ENCODE results near the gene NDUFS2.

The NDUFS2 gene

DNA sequence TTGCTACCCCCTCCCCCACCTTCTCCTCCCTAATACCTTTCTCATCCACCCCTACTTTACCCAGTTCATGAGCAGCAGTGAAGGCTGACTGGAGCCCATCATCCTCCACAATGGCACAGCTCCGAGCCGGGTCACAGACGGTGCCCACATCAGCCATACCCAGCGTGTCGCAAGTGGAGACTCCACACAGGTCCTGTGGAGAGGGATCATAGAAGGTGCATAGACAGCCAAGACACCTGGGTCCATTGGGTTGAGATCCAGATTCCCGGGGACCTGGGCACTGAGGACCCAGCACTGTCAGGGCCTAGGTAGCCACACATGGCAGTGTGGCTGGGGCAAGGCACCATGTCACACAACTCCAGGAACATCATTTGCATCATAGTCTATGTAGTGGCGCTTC lies 6.1 kb upstream of the NDUFS2 start:
- no peak overlapping the region for H3K4me2 ChIP-seq (ENCODE audit: low read depth, low read length, poor library complexity, severe bottlenecking)
- no peak for TF ChIP-seq EZH2phosphoT487 (IDR thresholded peaks at IDR 0.05; ENCODE audit: borderline replicate concordance)
- TF ChIP-seq, protein P1, sequence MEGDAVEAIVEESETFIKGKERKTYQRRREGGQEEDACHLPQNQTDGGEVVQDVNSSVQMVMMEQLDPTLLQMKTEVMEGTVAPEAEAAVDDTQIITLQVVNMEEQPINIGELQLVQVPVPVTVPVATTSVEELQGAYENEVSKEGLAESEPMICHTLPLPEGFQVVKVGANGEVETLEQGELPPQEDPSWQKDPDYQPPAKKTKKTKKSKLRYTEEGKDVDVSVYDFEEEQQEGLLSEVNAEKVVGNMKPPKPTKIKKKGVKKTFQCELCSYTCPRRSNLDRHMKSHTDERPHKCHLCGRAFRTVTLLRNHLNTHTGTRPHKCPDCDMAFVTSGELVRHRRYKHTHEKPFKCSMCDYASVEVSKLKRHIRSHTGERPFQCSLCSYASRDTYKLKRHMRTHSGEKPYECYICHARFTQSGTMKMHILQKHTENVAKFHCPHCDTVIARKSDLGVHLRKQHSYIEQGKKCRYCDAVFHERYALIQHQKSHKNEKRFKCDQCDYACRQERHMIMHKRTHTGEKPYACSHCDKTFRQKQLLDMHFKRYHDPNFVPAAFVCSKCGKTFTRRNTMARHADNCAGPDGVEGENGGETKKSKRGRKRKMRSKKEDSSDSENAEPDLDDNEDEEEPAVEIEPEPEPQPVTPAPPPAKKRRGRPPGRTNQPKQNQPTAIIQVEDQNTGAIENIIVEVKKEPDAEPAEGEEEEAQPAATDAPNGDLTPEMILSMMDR (conservative IDR thresholded peaks at IDR 0.05; ENCODE audit: low read length), result no peak

DNA sequence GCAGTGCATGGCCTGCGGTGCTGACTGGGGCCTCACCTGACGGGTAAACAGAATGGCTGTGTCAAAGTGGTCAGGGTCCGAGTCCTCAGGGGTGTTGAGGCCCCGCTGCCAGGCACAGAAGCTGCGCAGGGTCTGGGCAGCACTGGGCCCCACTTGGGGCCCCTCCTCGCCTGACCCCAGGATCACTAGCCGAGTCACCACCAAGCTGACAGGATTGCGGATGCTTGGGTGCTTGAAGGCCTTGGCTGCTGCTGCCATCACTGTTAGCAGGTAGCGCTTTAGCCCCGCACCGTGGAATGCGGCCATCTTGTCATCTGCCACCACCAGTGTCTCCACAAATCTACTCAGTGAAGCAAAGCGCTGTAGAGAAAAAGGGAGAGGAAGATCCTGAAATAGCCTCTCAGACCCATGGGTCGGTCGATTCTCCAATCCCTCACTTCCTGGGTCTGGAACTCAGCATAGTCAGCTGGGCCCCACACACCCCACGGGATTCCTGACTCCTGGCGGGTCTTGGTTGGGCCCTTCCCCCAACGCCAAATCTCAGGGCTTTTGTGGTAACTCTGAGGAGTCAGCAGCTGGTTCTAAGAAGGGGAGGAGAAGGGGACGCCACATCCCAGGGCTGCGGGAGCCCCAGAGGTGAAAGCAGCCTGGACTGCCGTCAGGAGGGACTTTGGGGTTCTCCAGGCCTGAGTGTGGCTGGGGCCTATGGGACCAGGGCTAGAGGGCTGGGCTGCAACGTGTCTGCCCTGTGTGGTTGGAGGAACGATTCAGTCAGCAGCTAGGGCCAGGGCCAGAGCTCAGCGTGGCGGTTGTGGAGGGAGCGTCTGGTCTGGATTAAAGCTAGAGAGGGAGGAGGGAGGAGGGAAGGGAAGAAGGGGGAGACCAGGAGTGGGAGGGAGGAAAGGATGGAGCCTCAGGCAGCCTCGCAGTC lies 5.4 kb upstream of the NDUFS2 start:
- H2AFZ ChIP-seq (ENCODE audit: low read length), result no peak overlapping the region
- H3K4me2 ChIP-seq (ENCODE audit: low read depth, low read length, poor library complexity, severe bottlenecking), result no peak overlapping the region
- no peak overlapping the region for H3K4me3 ChIP-seq (ENCODE audit: low read length, poor library complexity, severe bottlenecking)
- H4K20me1 ChIP-seq (ENCODE audit: insufficient read depth, low read length, poor library complexity, severe bottlenecking), result no peaks in the 10 kb centered on the region
- TF ChIP-seq, protein P1 (conservative IDR thresholded peaks at IDR 0.05; ENCODE audit: low read length), result no peak
- TF ChIP-seq EZH2phosphoT487 (IDR thresholded peaks at IDR 0.05; ENCODE audit: borderline replicate concordance), result no peak
- H3K9me2 ChIP-seq (replicated peaks; ENCODE audit: low read depth, low read length), result no peaks in the 10 kb centered on the region
- H3K4me1 ChIP-seq (ENCODE audit: insufficient read depth, low read length, poor library complexity, severe bottlenecking), result peaks cover 14% of the 10 kb centered on the region
- no peaks in the 10 kb centered on the region for H3K79me2 ChIP-seq (ENCODE audit: insufficient read depth, low read length)
- H3K27me3 ChIP-seq (ENCODE audit: insufficient read depth, low read length, poor library complexity, severe bottlenecking), result no peaks in the 10 kb centered on the region
- no peaks in the 10 kb centered on the region for H3K36me3 ChIP-seq (ENCODE audit: insufficient read depth, low read length)
- H3F3A ChIP-seq (ENCODE audit: low read depth), result no peaks in the 10 kb centered on the region
- H3K9ac ChIP-seq (ENCODE audit: low read depth, low read length, poor library complexity, severe bottlenecking), result no peak overlapping the region
- no peaks in the 10 kb centered on the region for H3K9me3 ChIP-seq (ENCODE audit: insufficient read depth, low read depth, low read length)

More for the DNA sequence above, 6.1 kb upstream of the NDUFS2 start:
- H3K27me3 ChIP-seq (ENCODE audit: insufficient read depth, low read length, poor library complexity, severe bottlenecking), result no peaks in the 10 kb centered on the region
- no peak overlapping the region for H2AFZ ChIP-seq (ENCODE audit: low read length)
- no peak overlapping the region for H3K4me3 ChIP-seq (ENCODE audit: low read length, poor library complexity, severe bottlenecking)
- H3K9me3 ChIP-seq (ENCODE audit: insufficient read depth, low read depth, low read length), result no peaks in the 10 kb centered on the region
- H3K79me2 ChIP-seq (ENCODE audit: insufficient read depth, low read length), result no peaks in the 10 kb centered on the region
- H3K9me2 ChIP-seq (replicated peaks; ENCODE audit: low read depth, low read length), result no peaks in the 10 kb centered on the region
- H3F3A ChIP-seq (ENCODE audit: low read depth), result no peaks in the 10 kb centered on the region
- H4K20me1 ChIP-seq (ENCODE audit: insufficient read depth, low read length, poor library complexity, severe bottlenecking), result no peaks in the 10 kb centered on the region
- no peaks in the 10 kb centered on the region for H3K36me3 ChIP-seq (ENCODE audit: insufficient read depth, low read length)
- H3K4me1 ChIP-seq (ENCODE audit: insufficient read depth, low read length, poor library complexity, severe bottlenecking), result peaks cover 7% of the 10 kb centered on the region
- no peak overlapping the region for H3K9ac ChIP-seq (ENCODE audit: low read depth, low read length, poor library complexity, severe bottlenecking)

DNA sequence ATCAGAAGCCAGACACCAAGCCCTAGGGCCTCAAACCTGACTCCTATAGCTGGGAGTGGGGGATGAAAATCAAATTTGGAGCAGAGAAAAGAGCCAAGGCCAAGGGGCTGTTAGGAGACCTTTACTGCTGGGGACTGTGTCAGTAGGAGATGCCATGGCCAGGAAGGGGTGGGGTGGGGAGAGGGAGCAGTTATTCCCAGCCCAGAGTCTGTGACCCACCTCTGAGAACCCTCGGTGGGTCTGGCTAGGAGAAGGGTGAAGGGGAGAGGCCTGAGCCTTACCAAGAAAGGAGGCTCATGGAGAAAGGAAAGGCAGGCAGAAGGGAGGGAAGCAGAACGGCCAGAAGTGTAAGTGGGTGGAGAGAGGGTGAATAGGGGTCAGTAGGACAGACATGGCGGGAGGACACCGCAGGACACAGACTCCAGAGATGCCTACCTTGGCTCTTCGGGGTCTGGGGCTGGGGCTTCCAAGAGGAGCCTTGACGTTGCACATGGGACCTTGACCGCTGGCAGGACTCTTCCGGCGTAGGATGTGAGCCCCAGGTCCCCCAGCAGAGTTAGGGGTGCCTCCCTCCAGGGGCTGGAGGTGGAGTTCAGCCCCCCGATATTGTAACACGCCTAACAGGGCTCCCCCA lies 4.5 kb upstream of the NDUFS2 start:
- Histone ChIP-seq H3K36me3 (ENCODE audit: insufficient read depth, low read length) (no peaks in the 10 kb centered on the region), H3K4me1 (ENCODE audit: insufficient read depth, low read length, poor library complexity, severe bottlenecking) (peaks cover 16% of the 10 kb centered on the region), H3F3A (ENCODE audit: low read depth) (no peaks in the 10 kb centered on the region), H3K9me2 (replicated peaks; ENCODE audit: low read depth, low read length) (no peaks in the 10 kb centered on the region), H3K4me3 (ENCODE audit: low read length, poor library complexity, severe bottlenecking) (no peak overlapping the region), H4K20me1 (ENCODE audit: insufficient read depth, low read length, poor library complexity, severe bottlenecking) (no peaks in the 10 kb centered on the region), H3K27me3 (ENCODE audit: insufficient read depth, low read length, poor library complexity, severe bottlenecking) (no peaks in the 10 kb centered on the region), H3K79me2 (ENCODE audit: insufficient read depth, low read length) (peaks cover 5% of the 10 kb centered on the region), H3K9me3 (ENCODE audit: insufficient read depth, low read depth, low read length) (no peaks in the 10 kb centered on the region), H2AFZ (ENCODE audit: low read length) (no peak overlapping the region), H3K4me2 (ENCODE audit: low read depth, low read length, poor library complexity, severe bottlenecking) (no peak overlapping the region), H3K9ac (ENCODE audit: low read depth, low read length, poor library complexity, severe bottlenecking) (no peak overlapping the region)
- TF ChIP-seq, protein P1 (conservative IDR thresholded peaks at IDR 0.05; ENCODE audit: low read length), result no peak
- TF ChIP-seq EZH2phosphoT487 (IDR thresholded peaks at IDR 0.05; ENCODE audit: borderline replicate concordance), result no peak
